H1 (cell line): ENCODE results near the gene PAEP. TPM values are rescaled to one million over a fixed set of nuclear protein-coding genes. Genes with fewer than 3 reads are reported as not detected.

Source experiments
- CHD7 ChIP-seq: fragments of 300-600 bp; sonication (generic); IDR thresholded peaks from 2 replicates; pipeline ENCODE4 v1.7.1; 2012; ENCODE audit warnings: low read length, moderate library complexity, mild to moderate bottlenecking, inconsistent platforms; ENCODE audit not compliant: insufficient replicate concordance
- FOSL1 ChIP-seq: IDR thresholded peaks from 2 replicates; pipeline ENCODE4 v1.6.1; 2011; ENCODE audit warnings: mild to moderate bottlenecking, low read depth, low read length, moderate library complexity; ENCODE audit not compliant: insufficient read depth
- polyA plus RNA-seq, 7 experiments: library from polyadenylated mRNA; depleted of rRNA in 3 of 7; stranded (reverse) in 5 of 7; unstranded in 2 of 7; fragments of >200 nt in 5 of 7; fragments of 200-250 nt in 2 of 7; gene quantifications; 1 replicate in 5 of 7; 2 replicates in 1 of 7; 4 replicates in 1 of 7; pipeline versions ENCODE4 v1.2.1 to v1.2.3, GENCODE V29; 2011 to 2013; ENCODE audit warnings: missing spikeins in 2 of 7, mixed read lengths in 2 of 7
- total RNA-seq: library from RNA; stranded (reverse); fragmentation: NEBNext Ultra II Directional; extraction: Animal tissue kit (Norgen Biotek cat#: 25700); gene quantifications from 2 replicates; pipeline ENCODE4 v1.2.1, GENCODE V29; 2021

Gene PAEP
- total and polyA plus RNA-seq, 2 of the 8 experiments (the other 6 are each of a cell fraction or from before 2014, with no cell fraction given): not detected

GRCh38 chr9:135591506-135592330 is 30.2 kb downstream of the PAEP start (continued):
- TF ChIP-seq CHD7 (no peak), FOSL1 (no peak)
